ENCODE measurements around the gene DUS3L.

- TF ChIP-seq GATA2 (IDR thresholded peaks at IDR 0.05; ENCODE audit: low read depth, low read length) (no peak), GATA3 (IDR thresholded peaks at IDR 0.05; ENCODE audit: low read depth, low read length) (no peak)
These were observed 16.0 kb downstream of the DUS3L start for GRCh38 chr19:5774921-5775320.
